HG03354 (cell line): ENCODE results near the gene PPP1R16B.

Source experiments
- ATAC-seq: cut with Tn5 transposase; IDR thresholded peaks from one replicate; pipeline ENCODE4 v1.9.1; 2021; ENCODE audit warnings: mild to moderate bottlenecking; ENCODE audit not compliant: unreplicated experiment, poor library complexity, severe bottlenecking

Gene PPP1R16B

DNA sequence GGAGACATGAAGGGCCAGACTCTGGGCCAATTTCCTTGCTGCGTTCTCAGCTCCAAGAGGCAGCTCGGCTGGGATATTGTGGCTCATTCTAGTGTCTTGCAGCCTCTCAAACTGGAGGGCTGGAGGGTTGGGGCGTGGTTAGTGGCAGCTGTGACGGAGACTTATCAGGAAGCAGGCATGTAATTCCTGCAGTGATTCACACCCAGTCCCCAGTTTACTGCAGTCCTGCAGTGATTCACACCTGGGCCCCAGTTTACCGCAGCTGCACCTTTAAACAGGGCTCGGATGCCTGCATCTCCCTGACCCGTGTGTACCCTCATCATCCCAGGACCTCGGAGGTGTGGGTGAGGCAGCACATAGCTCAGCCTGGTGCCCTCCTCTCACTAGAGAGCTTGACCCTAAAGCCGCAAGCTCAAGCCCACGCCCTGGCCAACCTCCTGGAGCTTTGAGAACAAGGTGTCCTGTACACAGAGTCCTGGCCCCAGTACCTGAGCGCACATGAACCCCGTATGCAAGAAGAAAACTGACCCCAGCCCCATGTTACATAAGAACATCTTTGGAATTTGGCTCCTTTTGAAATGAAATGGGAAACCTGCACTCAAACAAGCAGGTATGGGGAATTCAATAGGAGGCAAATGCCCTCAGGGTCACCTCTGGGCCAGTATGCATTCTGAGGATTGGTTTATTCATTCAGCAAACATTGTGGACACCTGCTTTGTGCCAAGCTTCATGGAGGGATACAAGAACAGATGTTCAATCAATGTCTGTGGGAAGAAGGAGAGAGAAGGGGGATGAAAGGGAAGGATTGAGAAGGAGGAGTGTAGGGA is 65.4 kb downstream of the PPP1R16B start:
- no peak for ATAC-seq

DNA sequence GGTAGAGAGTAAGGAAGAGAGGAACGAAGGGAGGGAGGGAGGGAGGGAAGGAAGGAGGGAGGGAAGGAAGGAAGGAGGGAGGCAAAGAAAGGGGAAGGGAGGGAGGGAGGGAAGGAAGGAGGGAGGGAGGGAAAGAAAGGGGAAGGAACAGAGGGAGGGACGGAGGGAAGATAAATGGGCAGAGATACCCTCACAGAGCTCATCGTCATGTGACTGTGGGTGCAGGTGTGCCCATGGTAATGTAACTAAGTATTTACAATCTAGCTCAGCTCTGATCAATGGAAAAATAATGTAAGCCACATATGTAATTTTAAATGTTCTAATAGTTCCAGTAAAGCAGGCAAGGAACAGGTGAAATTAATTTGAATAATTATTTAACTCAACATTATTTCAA is 66.1 kb downstream of the PPP1R16B start:
- ATAC-seq, result no peak

DNA sequence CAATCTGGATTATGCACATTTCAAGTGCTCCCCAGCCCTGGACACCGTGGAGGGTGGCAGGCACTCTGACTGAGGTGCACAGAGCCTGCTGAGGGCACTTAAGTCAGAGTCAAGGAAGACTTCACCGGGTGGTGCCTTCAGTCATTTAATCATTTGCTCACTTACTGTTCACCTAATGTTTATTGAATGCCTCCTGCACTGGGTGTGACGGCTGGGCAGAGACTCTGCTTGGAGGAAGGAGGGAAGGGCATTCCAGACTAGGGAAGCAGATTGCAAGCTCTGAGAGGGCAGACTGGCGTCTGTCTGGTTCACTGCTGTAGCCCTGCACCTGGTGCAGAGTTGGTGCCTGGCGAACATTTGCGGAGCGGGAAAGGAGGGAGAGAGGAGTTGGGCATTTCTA is 66.5 kb downstream of the PPP1R16B start:
- ATAC-seq, result no peak

GRCh38 chr20:38872491-38873049 is 67.1 kb downstream of the PPP1R16B start:
- ATAC-seq, result no peak

- peak; percentile 60 for ATAC-seq
Measured at GRCh38 chr20:38873050-38873581, 67.6 kb downstream of the PPP1R16B start.

DNA sequence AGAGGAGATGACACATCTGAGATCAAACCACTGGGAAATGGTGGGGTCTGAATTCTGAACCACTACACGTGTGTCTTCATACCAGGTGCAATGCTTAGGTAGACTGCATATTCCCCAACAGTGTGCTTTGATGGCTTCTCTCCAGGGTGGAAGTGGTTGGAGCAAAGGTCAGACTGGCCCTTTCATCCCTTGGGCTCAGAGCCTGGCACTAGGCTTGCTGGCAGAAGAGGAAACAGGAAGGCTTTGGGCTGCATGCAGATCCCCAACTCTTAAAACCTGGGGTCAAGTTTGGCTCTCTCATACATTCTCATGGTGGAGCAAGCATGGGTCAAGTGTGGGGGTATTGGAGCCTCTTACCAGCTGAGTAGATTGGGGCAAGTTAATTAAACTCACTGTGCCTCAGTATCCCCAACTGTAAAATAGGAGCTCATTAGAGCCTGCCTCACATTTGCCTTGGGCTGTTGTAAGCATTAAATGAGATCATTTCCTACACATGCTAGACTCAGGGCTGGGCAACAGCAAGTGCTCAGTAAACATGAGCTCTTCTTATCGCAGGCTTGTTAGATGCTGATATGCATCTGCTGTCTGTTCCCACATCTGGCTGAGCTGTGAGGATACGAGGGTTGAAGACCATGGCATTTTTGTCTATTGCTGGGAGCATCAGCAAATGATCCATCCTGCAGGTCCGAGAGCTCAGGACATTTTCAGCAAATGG is 69.1 kb downstream of the PPP1R16B start:
- no peak for ATAC-seq

- ATAC-seq, result peak; percentile 74
Measured at GRCh38 chr20:38875175-38875993, 69.9 kb downstream of the PPP1R16B start.

GRCh38 chr20:38877483-38877882 is 72.0 kb downstream of the PPP1R16B start:
- ATAC-seq, result no peak

DNA sequence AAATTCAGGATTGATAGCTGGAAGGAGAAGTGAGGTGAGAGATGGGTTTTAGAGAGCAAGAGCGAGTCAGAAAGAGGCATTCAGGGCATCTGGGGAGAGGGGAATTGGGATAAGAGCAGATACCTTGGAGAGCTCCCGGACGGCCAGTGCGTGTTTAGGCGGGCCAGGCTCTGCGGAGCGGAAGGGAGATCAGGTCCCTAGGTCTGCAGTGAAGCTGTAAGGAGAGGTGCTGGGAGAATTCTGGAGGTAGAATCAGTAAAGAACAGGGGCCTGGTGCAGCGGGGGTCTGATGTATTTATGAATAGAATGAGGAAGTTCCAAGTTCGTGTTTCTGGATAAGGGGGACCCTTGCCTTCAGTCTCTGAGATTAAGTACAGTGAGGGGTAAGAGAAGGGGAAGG is 73.4 kb downstream of the PPP1R16B start:
- ATAC-seq, result no peak

DNA sequence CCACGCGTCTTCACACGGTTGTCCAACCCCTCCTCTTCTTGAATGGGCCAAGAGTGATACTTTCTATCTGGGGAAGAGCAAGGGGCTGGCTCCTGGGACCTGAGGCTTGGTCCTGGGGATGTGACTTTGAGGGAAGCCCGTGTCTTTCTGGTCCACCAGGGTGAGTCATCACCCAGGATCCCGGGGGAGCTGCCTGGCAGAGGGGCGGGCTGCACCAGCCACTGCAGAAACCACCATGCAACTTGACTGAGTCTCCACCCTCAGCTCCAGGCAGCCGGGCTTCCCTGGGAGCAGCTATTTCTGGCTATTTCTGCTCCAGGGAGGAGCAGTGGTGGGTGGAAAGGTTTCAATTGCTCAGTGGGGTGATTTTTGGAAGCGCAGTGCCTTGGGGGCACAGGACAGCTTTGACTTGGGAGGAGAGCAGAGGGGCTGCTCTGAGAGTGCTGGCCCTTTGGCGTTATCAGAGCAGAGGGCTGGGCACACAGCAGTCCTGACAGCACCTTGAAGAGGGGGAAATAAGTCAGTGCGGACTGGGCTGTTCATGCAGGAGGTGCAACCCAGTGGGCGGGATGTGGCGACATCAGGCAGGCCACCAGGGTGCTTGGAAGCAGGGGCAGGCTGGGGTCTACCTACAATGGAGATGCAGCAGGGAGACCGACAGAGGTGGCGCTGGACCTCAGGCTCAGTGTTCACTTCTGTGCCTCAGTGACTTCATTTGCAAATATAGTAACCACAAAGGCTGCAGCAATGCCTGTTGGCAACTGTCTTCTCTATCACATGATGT is 75.6 kb downstream of the PPP1R16B start:
- ATAC-seq, result no peak

DNA sequence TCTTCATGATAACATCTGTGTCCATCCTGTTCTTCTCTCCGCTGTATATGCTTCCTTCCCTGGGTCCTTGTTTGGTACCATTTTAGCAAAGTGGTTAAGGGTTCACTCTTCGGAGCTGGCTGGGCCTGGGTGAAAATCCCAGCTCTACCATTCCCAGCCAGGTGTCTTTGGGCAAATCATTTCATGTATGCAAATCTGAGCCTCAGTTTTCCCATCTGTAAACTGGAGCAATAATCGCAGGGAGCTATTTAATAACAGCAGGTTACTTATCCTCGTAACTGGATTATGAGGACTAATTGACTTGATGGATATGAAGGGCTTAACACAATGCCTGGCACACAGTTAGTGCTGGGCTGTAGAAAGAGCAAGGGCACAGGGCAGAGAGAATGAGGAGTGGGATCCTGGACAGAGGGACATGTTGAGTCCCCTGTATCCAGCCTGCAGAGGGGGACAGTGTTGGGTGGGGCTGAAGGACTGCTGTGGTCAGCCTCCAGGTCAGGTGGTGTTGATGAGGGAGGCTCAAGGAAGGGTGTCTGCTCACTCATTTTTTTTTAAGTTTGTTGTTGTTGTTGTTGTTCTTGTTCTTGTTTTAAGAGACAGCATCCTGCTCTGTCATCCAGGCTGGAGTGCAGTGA is 76.4 kb downstream of the PPP1R16B start:
- no peak for ATAC-seq

DNA sequence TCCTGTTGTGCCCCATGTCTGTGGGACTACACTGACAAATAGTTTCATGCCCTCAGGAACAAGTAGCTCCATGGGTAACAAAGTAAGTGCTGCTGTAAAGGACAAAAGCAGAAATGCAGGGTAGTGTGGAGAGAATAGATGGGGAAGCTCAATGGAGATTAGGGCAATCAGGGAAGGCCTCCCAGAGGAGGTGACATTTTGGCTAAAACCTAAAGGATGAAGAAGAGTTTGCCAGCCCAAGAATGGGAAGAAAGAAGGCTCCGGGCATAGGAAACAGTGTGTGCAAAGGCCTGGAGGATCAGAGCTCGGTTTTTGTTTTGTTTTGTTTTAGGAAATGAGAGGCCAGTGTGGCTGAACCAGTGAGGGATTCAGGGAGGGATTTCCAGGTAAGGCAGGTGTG is 77.1 kb downstream of the PPP1R16B start:
- no peak for ATAC-seq

- no peak for ATAC-seq
Measured at GRCh38 chr20:38883081-38883980, 77.8 kb downstream of the PPP1R16B start.

- no peak for ATAC-seq
Measured at GRCh38 chr20:38883981-38884733, 78.7 kb downstream of the PPP1R16B start.

- no peak for ATAC-seq
Measured at GRCh38 chr20:38885357-38885756, 79.9 kb downstream of the PPP1R16B start.

- no peak for ATAC-seq
Measured at GRCh38 chr20:38888059-38888831, 82.7 kb downstream of the PPP1R16B start.
